GM19099 (cell line): ENCODE results near the gene MTHFD2L.

Experiments used
- POLR2A ChIP-seq: IDR thresholded peaks from 3 replicates; pipeline ENCODE4 v1.6.1; 2011; ENCODE audit warnings: low read depth; ENCODE audit not compliant: insufficient read length; ENCODE audit errors: extremely low read depth

Gene MTHFD2L

DNA sequence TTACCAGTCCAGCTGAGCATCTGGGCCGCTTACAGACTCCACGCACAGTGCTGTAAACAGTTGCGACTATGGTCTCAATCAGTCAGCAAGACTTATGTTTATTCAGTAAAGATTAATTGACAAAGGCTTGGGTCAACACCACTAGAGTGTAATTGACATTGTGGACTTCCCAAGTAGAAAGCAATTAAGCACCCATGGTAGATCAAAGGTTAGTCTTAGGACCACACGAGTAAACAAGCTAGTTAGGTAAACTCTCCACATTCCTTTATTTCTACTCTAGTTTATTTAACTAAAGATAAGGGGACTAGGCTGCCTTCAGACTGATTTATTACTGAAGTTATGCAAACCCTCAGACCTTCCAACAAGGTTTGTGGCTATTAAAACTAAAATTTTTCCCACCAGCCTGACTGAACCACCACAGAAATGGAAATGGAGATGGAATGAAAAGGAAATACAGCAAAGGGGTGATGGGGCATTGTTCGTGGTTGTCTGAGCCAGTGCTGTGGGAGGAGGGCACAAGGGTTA lies 44.2 kb downstream of the MTHFD2L start:
- TF ChIP-seq POLR2A, result no peak

DNA sequence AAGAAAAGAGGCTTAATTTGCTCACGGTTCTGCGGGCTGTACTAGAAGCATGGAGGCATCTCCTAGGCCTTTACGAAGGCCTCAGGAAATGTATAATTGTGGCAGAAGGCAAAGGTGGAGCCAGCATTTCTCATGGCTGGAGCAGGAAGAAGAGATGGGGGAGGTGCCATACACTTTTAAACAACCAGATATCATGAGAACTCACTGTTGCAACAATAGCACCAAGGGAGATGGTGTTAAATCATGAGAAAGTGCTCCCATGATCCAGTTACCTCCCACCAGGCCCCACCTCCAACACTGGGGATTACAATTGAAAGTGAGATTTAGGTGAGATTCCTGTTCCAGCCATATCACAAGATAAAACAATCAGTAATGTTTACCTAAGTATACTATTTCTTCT lies 45.5 kb downstream of the MTHFD2L start:
- no peak for TF ChIP-seq POLR2A

DNA sequence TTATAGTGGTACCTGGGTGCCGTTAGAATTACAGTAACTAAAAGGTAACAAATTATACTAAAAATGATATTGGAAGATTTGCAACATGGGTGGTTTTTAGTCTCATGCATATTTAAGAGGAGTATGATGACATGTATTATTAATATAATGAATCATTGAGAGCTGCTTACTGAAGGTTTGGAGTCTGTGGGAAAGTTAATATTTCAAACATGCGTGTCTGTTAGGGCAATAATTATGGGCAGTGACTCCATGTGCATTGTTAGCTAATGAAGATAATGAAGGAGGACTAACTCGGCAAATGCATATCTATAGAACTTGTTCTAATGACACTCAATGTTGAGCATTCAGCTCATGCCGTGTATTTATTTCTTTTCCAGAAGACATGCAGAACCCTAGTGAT lies 47.1 kb downstream of the MTHFD2L start:
- TF ChIP-seq POLR2A, result no peak

DNA sequence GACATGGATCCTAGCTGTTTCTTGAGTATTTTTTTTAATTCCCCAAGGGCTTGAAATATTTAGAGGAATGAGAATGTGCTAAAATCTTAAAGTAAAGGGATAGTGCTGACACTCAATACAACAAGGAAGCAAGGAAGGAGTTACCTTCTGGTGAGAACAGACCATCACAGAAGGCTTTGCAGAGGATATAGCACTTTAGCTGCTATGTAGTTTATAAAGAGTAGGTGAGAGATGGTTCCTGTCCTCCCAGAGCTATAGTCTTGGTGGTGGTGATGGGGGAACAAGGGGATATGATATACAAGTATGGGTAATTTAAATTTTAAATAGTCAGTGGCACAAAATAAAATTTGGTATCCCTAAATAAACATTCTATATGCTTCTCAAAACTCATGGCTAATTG lies 47.6 kb downstream of the MTHFD2L start:
- TF ChIP-seq POLR2A, result no peak

DNA sequence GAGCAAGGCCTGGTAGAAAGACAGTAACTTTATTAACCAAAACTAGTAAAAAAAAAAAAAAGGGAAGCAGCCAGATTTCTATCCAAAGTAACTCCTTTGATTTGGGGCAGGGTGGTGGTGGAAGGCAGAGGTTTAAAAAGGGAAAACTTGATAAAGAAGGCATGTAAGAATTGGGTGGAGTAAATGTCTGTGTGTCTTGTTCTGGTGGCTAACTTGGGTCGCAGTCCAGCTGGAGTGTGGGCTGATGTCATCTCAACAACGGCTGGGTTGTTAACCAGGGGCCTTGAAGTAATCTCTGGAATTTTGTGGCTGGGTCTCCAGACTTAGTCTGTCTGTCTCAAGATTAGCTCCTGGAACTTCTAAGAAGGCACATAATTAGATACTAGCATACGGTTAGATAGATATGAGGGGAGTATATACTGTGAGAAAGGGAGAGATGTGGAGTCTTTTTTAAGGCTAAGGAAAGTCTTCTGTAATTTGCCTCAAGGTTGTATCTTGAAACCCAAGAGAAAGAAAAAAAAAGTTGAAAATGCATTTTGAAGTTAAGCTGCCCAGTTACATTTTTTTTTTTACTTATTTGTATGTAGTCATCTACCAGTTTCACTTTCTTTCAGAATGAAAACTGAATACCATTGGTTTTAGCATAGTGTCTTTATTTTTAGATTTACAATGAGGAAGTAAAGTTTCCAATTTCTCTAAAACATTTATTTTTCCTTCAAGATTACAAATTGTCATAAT lies 48.3 kb downstream of the MTHFD2L start:
- TF ChIP-seq POLR2A, result no peak

DNA sequence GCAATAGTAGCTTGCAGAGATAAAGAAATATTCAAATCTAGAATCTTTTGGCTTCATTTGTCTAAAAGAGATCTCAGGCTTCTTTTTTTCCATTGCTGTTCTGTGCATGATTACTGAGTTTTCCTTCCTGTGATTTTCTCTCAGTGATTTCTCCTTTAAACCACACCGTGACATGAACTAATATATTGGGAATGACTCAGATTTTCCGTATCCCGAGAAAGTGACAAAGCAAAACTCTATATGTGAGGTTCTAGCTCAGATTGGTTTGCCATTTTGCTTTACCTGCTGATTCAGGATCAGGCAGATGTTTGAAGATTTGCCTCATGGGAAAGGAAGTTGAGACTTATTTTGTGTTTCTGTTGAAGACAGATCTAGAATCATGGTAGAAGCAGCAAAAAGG lies 59.4 kb downstream of the MTHFD2L start:
- TF ChIP-seq POLR2A, result no peak

DNA sequence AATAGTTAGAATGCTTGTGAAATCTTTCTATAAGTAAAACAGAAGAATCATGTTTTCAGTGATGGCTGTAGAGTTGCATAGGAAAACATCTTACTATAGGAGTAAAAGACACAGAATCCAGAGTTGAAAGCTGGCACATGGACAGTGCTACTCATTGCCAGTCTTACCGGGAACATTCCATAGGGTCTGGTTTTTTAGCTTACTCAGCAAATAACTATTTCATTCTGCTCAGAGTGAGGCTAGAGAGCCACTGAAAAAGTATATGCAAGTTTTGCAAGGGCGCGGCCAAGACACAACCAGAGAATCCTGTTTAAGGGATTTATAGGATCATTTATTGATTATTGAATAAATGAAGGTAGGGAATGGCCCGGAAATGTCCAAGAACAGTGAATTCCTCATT lies 60.3 kb downstream of the MTHFD2L start:
- TF ChIP-seq POLR2A, result no peak

DNA sequence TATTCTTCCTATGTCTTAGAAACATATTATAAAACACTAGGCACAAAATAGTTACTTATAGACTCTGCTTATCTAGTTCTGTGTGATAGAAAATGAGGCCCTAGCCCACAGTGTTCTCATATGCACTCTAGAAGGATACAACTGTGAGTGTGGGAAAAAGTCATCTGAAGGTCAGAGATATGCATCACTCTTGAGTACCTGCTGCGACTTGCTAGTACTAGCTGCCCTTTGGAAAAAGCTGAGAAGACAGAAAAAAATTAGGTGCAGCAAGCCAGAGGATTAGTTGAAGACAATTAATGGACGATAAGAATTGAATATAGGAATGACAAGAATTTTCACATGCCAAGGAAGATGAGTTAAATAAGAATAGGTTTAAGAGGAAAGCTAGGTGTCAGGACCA lies 61.3 kb downstream of the MTHFD2L start:
- TF ChIP-seq POLR2A, result no peak

DNA sequence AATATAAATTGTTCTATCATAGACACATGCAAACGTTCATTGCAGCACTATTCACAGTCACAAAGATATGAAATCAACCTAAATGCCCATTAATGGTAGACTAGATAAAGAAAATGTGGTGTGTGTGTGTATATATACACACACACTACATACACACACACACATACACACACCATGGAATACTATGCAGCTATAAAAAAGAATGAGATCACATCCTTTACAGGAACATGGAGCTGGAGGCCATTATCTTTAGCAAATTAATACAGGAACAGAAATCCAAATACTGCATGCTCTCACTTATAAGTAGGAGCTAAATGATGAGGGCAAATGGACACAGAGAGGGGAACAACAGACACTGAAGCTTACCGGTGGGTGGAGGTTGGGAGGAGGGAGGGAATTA lies 65.2 kb downstream of the MTHFD2L start:
- TF ChIP-seq POLR2A, result no peak

DNA sequence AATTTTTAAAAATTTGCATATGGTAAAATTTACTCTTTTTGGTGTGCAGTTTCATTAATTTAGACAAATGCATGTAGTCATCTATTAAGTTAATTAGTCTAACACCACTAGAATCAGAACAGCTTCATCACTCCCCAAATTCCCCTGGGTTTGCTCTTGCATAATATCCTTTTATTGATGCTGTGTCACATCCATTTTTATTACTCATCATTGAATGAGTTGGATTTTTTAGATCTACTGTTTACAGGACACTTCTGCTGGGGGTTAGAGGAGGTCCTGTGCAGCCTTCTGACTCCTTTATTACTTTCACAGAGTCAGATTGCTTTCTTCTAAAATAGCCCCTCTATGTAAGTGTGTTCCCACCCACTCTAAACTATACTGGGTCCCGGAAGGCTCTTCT lies 65.9 kb downstream of the MTHFD2L start:
- TF ChIP-seq POLR2A, result no peak

DNA sequence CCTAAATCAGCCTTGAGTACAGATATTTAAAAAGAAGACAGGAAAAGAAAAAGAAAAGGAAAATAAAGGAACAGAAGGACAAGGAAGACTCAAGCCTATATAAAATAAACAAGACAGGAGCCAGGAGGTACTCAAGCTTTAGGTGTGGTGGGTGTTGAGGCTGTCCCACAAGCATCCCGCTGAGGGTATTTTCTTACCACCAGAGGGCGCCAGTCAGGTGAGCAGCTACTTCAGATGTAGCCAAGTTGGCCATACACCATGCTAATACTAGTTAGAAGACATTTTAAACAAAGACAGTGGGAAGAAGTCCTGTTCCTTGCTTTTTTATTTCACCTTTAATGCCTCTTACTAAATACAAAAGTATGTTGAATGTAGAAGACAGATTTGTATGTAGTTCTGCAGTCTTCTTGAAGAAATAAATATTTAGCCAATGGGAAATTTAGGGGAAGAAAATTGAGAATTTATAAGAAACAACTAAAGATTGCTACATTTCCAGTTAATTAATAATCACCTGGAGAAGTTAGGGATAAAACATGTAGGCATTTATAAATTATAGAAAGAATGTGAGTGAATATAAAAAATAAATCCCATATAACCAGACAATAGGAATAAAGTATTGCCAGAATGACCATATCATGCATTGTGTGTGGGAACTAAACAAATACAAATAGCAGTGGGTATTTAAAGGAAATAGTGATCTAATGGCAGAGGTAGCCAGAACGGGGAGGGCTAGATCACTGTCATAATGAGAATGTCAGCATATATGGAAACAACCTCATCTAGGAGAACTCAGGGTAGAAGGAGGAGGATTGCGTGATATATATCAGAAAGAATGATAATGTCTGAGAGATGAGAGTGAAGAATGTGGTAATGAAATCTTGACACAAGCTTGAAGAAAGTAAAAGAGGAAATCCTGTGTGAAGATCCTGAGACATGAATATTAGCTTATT lies 71.0 kb downstream of the MTHFD2L start:
- TF ChIP-seq POLR2A, result no peak

DNA sequence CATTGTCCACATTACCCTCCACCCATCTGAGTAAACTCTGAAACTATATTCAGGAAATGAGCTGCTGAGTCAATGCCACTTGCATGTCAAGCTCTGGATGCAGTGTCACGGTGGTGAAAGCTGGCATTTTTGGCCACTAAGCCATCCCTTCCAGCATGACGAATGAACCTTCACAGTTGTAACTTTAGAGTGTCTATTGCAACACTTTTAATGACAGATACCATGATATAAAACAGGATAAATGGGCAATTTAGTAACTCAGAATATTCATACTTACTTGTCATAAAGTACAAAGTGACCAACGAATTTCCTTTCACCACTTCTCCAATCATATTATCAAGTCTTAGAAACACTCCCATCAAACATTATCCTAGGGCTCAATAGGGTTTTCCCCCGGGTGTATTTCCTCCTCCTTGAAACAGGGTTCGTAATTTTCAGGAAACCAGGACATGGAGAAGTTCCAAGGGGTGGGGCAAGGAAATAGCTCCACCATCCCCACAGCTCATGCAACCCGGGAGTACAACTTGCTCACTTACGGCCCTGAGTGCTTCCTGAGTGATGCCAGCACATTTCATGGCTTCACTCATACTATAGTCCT lies 73.1 kb downstream of the MTHFD2L start:
- TF ChIP-seq POLR2A, result no peak

DNA sequence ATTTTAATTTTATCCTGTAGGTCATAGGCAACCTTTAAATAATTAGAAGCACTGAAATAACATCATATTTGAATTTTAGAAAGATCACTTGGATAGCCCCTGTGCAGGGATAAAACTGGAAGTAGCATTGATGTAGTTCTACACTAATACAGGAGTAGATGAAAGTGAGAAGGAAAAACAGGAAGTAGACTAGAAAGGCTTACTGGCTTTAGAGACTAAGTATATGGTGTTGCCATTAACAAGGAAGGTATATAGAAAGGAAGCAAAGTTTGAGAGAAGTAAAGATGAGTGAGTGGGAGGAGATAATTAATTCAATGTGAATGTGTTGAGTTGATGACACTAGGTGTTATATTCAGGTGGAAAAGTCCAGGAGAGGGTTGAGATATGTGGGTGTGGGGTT lies 77.2 kb downstream of the MTHFD2L start:
- TF ChIP-seq POLR2A, result no peak

DNA sequence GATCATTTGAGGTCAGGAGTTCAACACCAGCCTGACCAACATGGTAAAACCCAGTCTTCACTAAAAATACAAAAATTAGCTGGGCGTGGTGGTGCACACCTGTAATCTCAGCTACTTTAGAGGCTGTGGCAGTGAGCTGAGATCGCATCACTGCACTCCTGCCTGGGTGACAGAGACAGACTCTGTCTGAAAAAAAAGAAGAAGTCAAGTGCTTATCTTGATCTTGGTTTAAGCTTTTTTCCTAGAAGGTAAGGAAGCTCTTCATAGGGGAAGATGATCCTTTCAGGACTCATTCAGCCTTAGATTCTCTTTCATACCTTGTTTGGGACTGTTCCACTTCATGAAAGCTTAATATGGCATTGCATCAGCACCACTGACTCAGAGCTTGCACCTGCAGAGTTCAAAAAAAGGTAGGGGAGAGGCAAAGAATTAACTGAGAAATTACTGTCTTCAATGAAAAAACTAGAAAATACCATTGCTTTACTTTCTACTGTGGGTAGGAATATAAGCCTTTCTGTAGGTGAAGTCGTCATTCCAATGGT lies 79.6 kb downstream of the MTHFD2L start:
- no peak for TF ChIP-seq POLR2A

DNA sequence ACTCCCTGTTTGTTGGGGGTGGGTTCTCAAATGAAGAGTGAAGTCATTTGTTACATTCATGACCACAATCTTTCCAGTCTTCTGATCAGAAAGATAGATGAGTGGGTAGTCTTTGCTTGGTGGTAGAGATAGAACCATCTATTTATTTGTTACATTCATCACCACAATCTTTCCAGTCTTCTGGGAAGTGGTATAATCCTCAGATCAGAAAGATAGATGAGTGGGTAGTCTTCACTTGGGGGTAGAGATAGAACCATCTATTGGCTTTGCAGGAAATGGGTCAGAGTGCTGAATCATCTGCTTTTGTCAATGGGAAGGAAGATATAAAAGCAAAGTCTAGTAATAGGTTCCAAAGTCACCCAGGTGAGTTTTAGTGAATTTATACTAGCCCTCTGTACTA lies 86.1 kb downstream of the MTHFD2L start:
- no peak for TF ChIP-seq POLR2A
